GM13976 (cell line): ENCODE data around the gene INCENP.

Experiments
- DNase-seq: peaks from one replicate; pipeline ENCODE4 v3.0.0; 2012; ENCODE audit warnings: low spot score
- CTCF ChIP-seq: IDR thresholded peaks from 2 replicates; pipeline ENCODE4 v1.5.1; 2012; ENCODE audit warnings: borderline replicate concordance, mild to moderate bottlenecking; ENCODE audit not compliant: insufficient read depth; ENCODE audit errors: extremely low read depth, missing control alignments, control extremely low read depth
- in situ Hi-C: fragments of 300-500 bp; cut with MboI; formaldehyde crosslinking; loops from one replicate; pipeline ENCODE4 v1.12.0; 2022; ENCODE audit warnings: low sequenced_read_pairs, mixed read lengths, inconsistent platforms; ENCODE audit not compliant: unreplicated experiment

INCENP gene

GRCh38 chr11:62128835-62129234, 5.0 kb downstream of the INCENP start:
- in situ Hi-C loops, result no loop called here

GRCh38 chr11:62129590-62130282, 5.9 kb downstream of the INCENP start:
- TF ChIP-seq CTCF, result no peak
- in situ Hi-C loops, result no loop called here
- DNase-seq, result no peak

More at GRCh38 chr11:62128835-62129234, 5.0 kb downstream of the INCENP start:
- DNase-seq, result no peak
- no peak for TF ChIP-seq CTCF

GRCh38 chr11:62130283-62131169, 6.7 kb downstream of the INCENP start:
- TF ChIP-seq CTCF, result no peak
- no peak for DNase-seq
- in situ Hi-C loops, result no loop called here

GRCh38 chr11:62131170-62131464, 7.3 kb downstream of the INCENP start:
- DNase-seq, result no peak
- no peak for TF ChIP-seq CTCF
- in situ Hi-C loops, result no loop called here

- DNase-seq, result no peak
- in situ Hi-C loops, result no loop called here
Observed at GRCh38 chr11:62132191-62132590, 8.4 kb downstream of the INCENP start.

More at GRCh38 chr11:62132191-62132590, 8.4 kb downstream of the INCENP start:
- no peak for TF ChIP-seq CTCF
